HepG2 (cell line): Measurements from ENCODE around the gene ACAD11. TPM values are rescaled to one million over a fixed set of nuclear protein-coding genes. Genes with fewer than 3 reads are reported as not detected.

Source experiments
- ATAC-seq: fragments of 200-7000 bp; cut with Tn5 transposase; 3 replicates; pipeline ENCODE4 v1.9.1; 2020; ENCODE audit warnings: mild to moderate bottlenecking, moderate library complexity
- BruUV-seq: library from RNA; stranded (reverse); fragments of 400-500 nt; replicated peaks from 2 replicates; lab custom pipeline; 2021; lab: Mats Ljungman, UMichigan
- CTCF ChIA-PET: fragments of 300-600 bp; formaldehyde crosslinking; extraction: SDS; loops from one replicate; lab custom pipeline; 2021; ENCODE audit warnings: low total read pairs, inconsistent platforms, low intra/inter-chr PET ratio; lab: Yijun Ruan, JAX
- POLR2A ChIA-PET: fragments of 350-600 bp; sonication (Branson Sonifier 250); formaldehyde crosslinking; loops from one replicate; lab custom pipeline; 2020; ENCODE audit warnings: antibody characterized with exemption, inconsistent platforms; lab: Yijun Ruan, JAX
- DNase-seq: peaks from one replicate; pipeline ENCODE4 v3.0.0-alpha.2; 2015; ENCODE audit warnings: low spot score
- FAIRE-seq: peaks from 3 replicates; lab custom pipeline; 2011; peaks lifted over from hg19 to GRCh38; lab: Jason Lieb, UNC
- H2AFZ ChIP-seq: one replicate; pipeline ENCODE4 v1.6.1; 2011; ENCODE audit warnings: low read length, inconsistent platforms
- H3K27ac ChIP-seq: fragments of 300-600 bp; 3 replicates; pipeline ENCODE4 v1.8.0; 2011; ENCODE audit warnings: mixed run types, mild to moderate bottlenecking, mixed read lengths, low read length, inconsistent platforms; ENCODE audit not compliant: insufficient read depth; ENCODE audit errors: extremely low read length
- H3K27me3 ChIP-seq, 2 experiments: fragments of 200-600 bp in 1 of 2; 2 replicates in 1 of 2; 3 replicates in 1 of 2; pipeline versions ENCODE4 v1.6.0 to v1.8.0; 2011; ENCODE audit warnings: low read length in 2 of 2, mild to moderate bottlenecking in 2 of 2, moderate library complexity in 2 of 2, inconsistent platforms in 1 of 2; ENCODE audit not compliant: insufficient read depth in 2 of 2, control insufficient read depth in 1 of 2
- H3K36me3 ChIP-seq, 2 experiments: fragments of 200-600 bp in 1 of 2; replicated peaks in 1 of 2; 2 replicates in 1 of 2; 3 replicates in 1 of 2; pipeline versions ENCODE4 v1.5.1 to v1.8.0; 2011; ENCODE audit warnings: low read length in 2 of 2, inconsistent platforms in 1 of 2; ENCODE audit not compliant: insufficient read depth in 2 of 2, control insufficient read depth in 1 of 2
- H3K4me1 ChIP-seq: 2 replicates; pipeline ENCODE4 v1.5.1; 2012; ENCODE audit warnings: low read length, inconsistent platforms; ENCODE audit not compliant: insufficient read depth
- H3K4me2 ChIP-seq: 2 replicates; pipeline ENCODE4 v1.6.0; 2011; ENCODE audit warnings: low read depth, low read length, inconsistent platforms
- H3K4me3 ChIP-seq, 3 experiments: fragments of 200-600 bp in 1 of 3; sonication (generic), shearing (Covaris generic) in 1 of 3; replicated peaks in 1 of 3; 2 replicates each; pipeline ENCODE4 v1.5.1; 2011 to 2016; ENCODE audit warnings: low read length in 3 of 3, inconsistent platforms in 2 of 3, low read depth in 2 of 3, mild to moderate bottlenecking in 2 of 3, control low read depth in 1 of 3, mixed read lengths in 1 of 3; ENCODE audit not compliant: insufficient read depth in 1 of 3
- H3K79me2 ChIP-seq: one replicate; pipeline ENCODE4 v1.6.1; 2011; ENCODE audit warnings: low read length, inconsistent platforms; ENCODE audit not compliant: insufficient read depth
- H3K9ac ChIP-seq: 2 replicates; pipeline ENCODE4 v1.6.0; 2011; ENCODE audit warnings: mild to moderate bottlenecking, low read depth, low read length, inconsistent platforms; ENCODE audit not compliant: insufficient read depth
- H3K9me3 ChIP-seq: 2 replicates; pipeline ENCODE4 v1.5.1; 2012; ENCODE audit warnings: mild to moderate bottlenecking, low read length
- H4K20me1 ChIP-seq: 2 replicates; pipeline ENCODE4 v1.6.0; 2011; ENCODE audit warnings: inconsistent platforms, mild to moderate bottlenecking, low read length, moderate library complexity; ENCODE audit not compliant: insufficient read depth
- ARID3A ChIP-seq: IDR thresholded peaks from 2 replicates; pipeline ENCODE4 v1.6.1; 2012; ENCODE audit warnings: low read depth, low read length, improper control_type of control experiment
- BATF2 ChIP-seq: sonication (generic); formaldehyde crosslinking; IDR thresholded peaks from 2 replicates; pipeline ENCODE4 v1.8.0; 2022; ENCODE audit warnings: mild to moderate bottlenecking, missing genetic modification reagents, moderate library complexity
- CTCF ChIP-seq: sonication (generic); formaldehyde crosslinking; IDR thresholded peaks from 2 replicates; pipeline ENCODE4 v1.5.0; 2020; ENCODE audit warnings: mild to moderate bottlenecking, missing genetic modification reagents, moderate library complexity
- FOXA1 ChIP-seq, 2 experiments: fragments of 450-650 bp in 1 of 2; sonication (generic) in 1 of 2; formaldehyde crosslinking in 1 of 2; IDR thresholded peaks; 2 replicates each; pipeline versions ENCODE4 v1.4.0 to v1.6.1; 2016 to 2020; ENCODE audit warnings: missing genetic modification reagents in 1 of 2
- FOXA3 ChIP-seq: IDR thresholded peaks from 2 replicates; pipeline ENCODE4 v1.6.1; 2016; ENCODE audit warnings: missing genetic modification reagents, missing compliant biosample characterization
- HIVEP1 ChIP-seq: sonication (generic); formaldehyde crosslinking; IDR thresholded peaks from 2 replicates; pipeline ENCODE4 v1.4.0; 2020; ENCODE audit warnings: mild to moderate bottlenecking, missing genetic modification reagents
- KAT7 ChIP-seq: IDR thresholded peaks from 2 replicates; pipeline ENCODE4 v1.6.1; 2018; ENCODE audit warnings: borderline replicate concordance, missing compliant biosample characterization
- NFIC ChIP-seq: IDR thresholded peaks from 2 replicates; pipeline ENCODE4 v1.6.1; 2012; ENCODE audit warnings: mild to moderate bottlenecking, low read length, inconsistent platforms
- PLSCR1 ChIP-seq: sonication (generic); formaldehyde crosslinking; IDR thresholded peaks from 2 replicates; pipeline ENCODE4 v1.5.0; 2020; ENCODE audit warnings: missing genetic modification reagents, mild to moderate bottlenecking, borderline replicate concordance
- SMC3 ChIP-seq: IDR thresholded peaks from 2 replicates; pipeline ENCODE4 v1.6.1; 2011; ENCODE audit warnings: low read length, improper control_type of control experiment
- STAG1 ChIP-seq: sonication (generic); formaldehyde crosslinking; IDR thresholded peaks from 2 replicates; pipeline ENCODE4 v1.4.0; 2020; ENCODE audit warnings: missing genetic modification reagents
- TAF1 ChIP-seq: sonication (generic); formaldehyde crosslinking; IDR thresholded peaks from 2 replicates; pipeline ENCODE4 v1.4.0; 2020; ENCODE audit warnings: missing genetic modification reagents
- ZFX ChIP-seq: sonication (generic); formaldehyde crosslinking; IDR thresholded peaks from 2 replicates; pipeline ENCODE4 v1.4.0; 2020; ENCODE audit warnings: mild to moderate bottlenecking, low read depth, missing genetic modification reagents, moderate library complexity
- ZNF18 ChIP-seq: sonication (generic); formaldehyde crosslinking; IDR thresholded peaks from 2 replicates; pipeline ENCODE4 v1.8.0; 2022; ENCODE audit warnings: mild to moderate bottlenecking, missing genetic modification reagents; ENCODE audit not compliant: insufficient replicate concordance
- ZNF569 ChIP-seq: sonication (generic); formaldehyde crosslinking; IDR thresholded peaks from 2 replicates; pipeline ENCODE4 v1.5.0; 2020; ENCODE audit warnings: mild to moderate bottlenecking, missing genetic modification reagents, moderate library complexity, borderline replicate concordance
- ZNF672 ChIP-seq: sonication (generic); formaldehyde crosslinking; IDR thresholded peaks from 2 replicates; pipeline ENCODE4 v1.8.1; 2022; ENCODE audit warnings: missing genetic modification reagents
- ZNF775 ChIP-seq: sonication (generic); formaldehyde crosslinking; IDR thresholded peaks from 2 replicates; pipeline ENCODE4 v1.4.0; 2020; ENCODE audit warnings: missing genetic modification reagents, mild to moderate bottlenecking, moderate library complexity, borderline replicate concordance
- WGBS: methylation state at CpG from one replicate; pipeline ENCODE4 v1.1.6; 2017; ENCODE audit warnings: low lambda C conversion rate; 5-methylcytosine and 5-hydroxymethylcytosine counted together
- in situ Hi-C: cut with HindIII; loops from 2 replicates; pipeline ENCODE4 v1.10.0; 2017; ENCODE audit warnings: low pct_unique_long_range_greater_than_20kb; ENCODE audit not compliant: extremely low pct_ligation_motif_present
- intact Hi-C: fragments of 100-400 bp; cut with micrococcal nuclease; formaldehyde crosslinking; loops from one replicate; pipeline ENCODE4 v1.10.0; 2022; ENCODE audit not compliant: unreplicated experiment
- polyA plus RNA-seq, 8 experiments: library from polyadenylated mRNA; depleted of rRNA in 3 of 8; stranded (reverse) in 7 of 8; unstranded in 1 of 8; fragments of >200 nt; fragmentation: Illumina TruSeq in 4 of 8; extraction: Trizol in 4 of 8; gene quantifications; 2 replicates each; pipeline versions ENCODE4 v1.2.1 to v1.2.3, GENCODE V29; 2011 to 2016; ENCODE audit warnings: low read depth in 4 of 8, missing spikeins in 1 of 8, mixed read lengths in 1 of 8; ENCODE audit not compliant: insufficient read depth in 1 of 8
- total RNA-seq, 5 experiments: library from RNA; depleted of rRNA; stranded (reverse); fragments of >200 nt; fragmentation: Illumina TruSeq; extraction: Trizol; gene quantifications; 2 replicates each; pipeline ENCODE4 v1.2.3, GENCODE V29; 2016; ENCODE audit warnings: low read depth in 1 of 5

The ACAD11 gene
- total and polyA plus RNA-seq, 2 of the 13 experiments (the other 11 are each of a cell fraction or from before 2014, with no cell fraction given), result 30.6 to 56.9 TPM

- Histone ChIP-seq H3K79me2 (no peaks in the 10 kb centered on the region), H4K20me1 (no peaks in the 10 kb centered on the region; the same call in 1 of the 2 replicates), H2AFZ (no peak overlapping the region), H3K27ac (no peak overlapping the region), H3K9ac (no peak overlapping the region), H3K4me1 (no peaks in the 10 kb centered on the region), H3K9me3 (no peaks in the 10 kb centered on the region), H3K4me3 (no peak overlapping the region), H3K4me2 (no peak overlapping the region), H3K36me3 (peaks cover 2 to 14% of the 10 kb centered on the region in 2 experiments; a peak in 2 of 5 replicates), H3K27me3 (no peaks in the 10 kb centered on the region)
- no peak; the same call in 2 of the 3 replicates for ATAC-seq
- FAIRE-seq, result peak; percentile 34
- no TSS peak for BruUV-seq
- POLR2A ChIA-PET, result interaction anchor here (1.6 to 2.1 kb wide), 2 partner anchors 16 to 17 kb away, joined by 5 to 8 read pairs; partner anchors contain the start of gene ACAD11
- intact Hi-C loops (loop anchor here (1.0 kb wide), 1 partner anchor 106 kb away; no protein-coding TSS in a partner anchor), in situ Hi-C loops (no loop called here)
- 79% methylated on average over 5 of the region's 5 CpGs for whole genome bisulfite sequencing
- CTCF ChIA-PET, result interaction anchor here (1.4 to 2.8 kb wide), 2 partner anchors 104 to 106 kb away, joined by 7 to 33 read pairs; no protein-coding TSS in a partner anchor
- DNase-seq, result peak; percentile 45
- 0 out of 2 replicates have a peak, but pooled peaks have one; percentile 33 for TF ChIP-seq ARID3A
- peak; percentile 57 for TF ChIP-seq CTCF (CRISPR knock-in tag)
- no peak for TF ChIP-seq HIVEP1 (CRISPR knock-in tag)
- TF ChIP-seq ZNF775 (CRISPR knock-in tag), result no peak
- no peak for TF ChIP-seq BATF2 (CRISPR knock-in tag)
- TF ChIP-seq NFIC, result no peak
- peak; percentile 30; the same call in 1 of the 2 replicates for TF ChIP-seq SMC3
- no peak for TF ChIP-seq ZNF569 (CRISPR knock-in tag)
- no peak for TF ChIP-seq TAF1 (CRISPR knock-in tag)
- no peak for TF ChIP-seq ZNF18 (CRISPR knock-in tag)
- no peak for TF ChIP-seq ZFX (CRISPR knock-in tag)
- no peak for TF ChIP-seq FOXA1 (IDR thresholded peaks at IDR 0.05)
- peak; percentile 59 for TF ChIP-seq FOXA1 (CRISPR knock-in tag; IDR thresholded peaks at IDR 0.05)
- TF ChIP-seq KAT7 (CRISPR knock-in tag), result no peak
- peak; percentile 59 for TF ChIP-seq FOXA3 (CRISPR knock-in tag)
- TF ChIP-seq ZNF672 (CRISPR knock-in tag), result no peak
- TF ChIP-seq STAG1 (CRISPR knock-in tag), result peak; percentile 67
- TF ChIP-seq PLSCR1 (CRISPR knock-in tag), result no peak
Measured at GRCh38 chr3:132641837-132642538, 17.6 kb downstream of the ACAD11 start.
